Effector memory CD4-positive, alpha-beta T cell (primary cell): ENCODE results near the gene WDR70.
"Not testable (repeated sequence)": the region's sequence is repeated elsewhere in the genome, so short reads cannot be mapped to it uniquely, and the experiment has no call there.

ENCODE experiments used
- DNase-seq, 3 donors: peaks; one replicate each; pipeline ENCODE4 v3.0.0-alpha.2; 2020
- H3K27ac ChIP-seq: 2 replicates; pipeline ENCODE4 v1.7.0; 2013; ENCODE audit warnings: mild to moderate bottlenecking, low read length, moderate library complexity; ENCODE audit not compliant: insufficient read depth, poor library complexity, severe bottlenecking
- H3K27me3 ChIP-seq: replicated peaks from 2 replicates; pipeline ENCODE4 v1.7.0; 2013; ENCODE audit warnings: mild to moderate bottlenecking, low read length; ENCODE audit not compliant: insufficient read depth, control insufficient read depth, poor library complexity, severe bottlenecking
- H3K36me3 ChIP-seq: 2 replicates; pipeline ENCODE4 v1.7.0; 2013; ENCODE audit warnings: mild to moderate bottlenecking, low read length, moderate library complexity; ENCODE audit not compliant: control insufficient read depth, insufficient read depth
- H3K4me1 ChIP-seq: 2 replicates; pipeline ENCODE4 v1.7.0; 2013; ENCODE audit warnings: low read length, mild to moderate bottlenecking; ENCODE audit not compliant: control insufficient read depth, insufficient read depth, poor library complexity, severe bottlenecking
- H3K4me3 ChIP-seq: 2 replicates; pipeline ENCODE4 v1.7.0; 2013; ENCODE audit warnings: low read length, low read depth, mild to moderate bottlenecking; ENCODE audit not compliant: insufficient read depth, poor library complexity, severe bottlenecking
- H3K9me3 ChIP-seq: 2 replicates; pipeline ENCODE4 v1.7.0; 2013; ENCODE audit warnings: mild to moderate bottlenecking, low read length, moderate library complexity; ENCODE audit not compliant: control insufficient read depth

The WDR70 gene

DNA sequence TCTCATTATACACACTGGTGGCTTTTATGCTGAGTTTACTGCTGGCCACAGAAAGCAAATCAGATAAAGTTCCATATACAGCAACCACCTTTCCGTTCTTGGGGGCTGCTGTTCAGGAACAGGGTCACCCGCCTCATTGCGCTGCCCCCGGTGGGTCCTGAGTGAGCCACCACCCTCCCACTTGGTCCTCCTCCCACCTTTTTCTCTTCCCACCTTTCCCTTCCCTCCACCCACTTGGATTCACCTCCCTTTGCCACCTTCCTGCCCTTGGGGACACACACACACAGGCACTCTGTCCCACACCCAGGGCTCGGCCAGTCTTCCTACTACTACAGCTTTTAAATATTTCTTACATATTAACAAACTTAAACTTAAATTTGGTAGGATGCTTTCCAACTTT, 127.6 kb downstream of the WDR70 start:
- no peak overlapping the region for H3K4me3 ChIP-seq
- H3K36me3 ChIP-seq = no peaks in the 10 kb centered on the region
- no peaks in the 10 kb centered on the region for H3K9me3 ChIP-seq
- DNase-seq = no peak
- no peak overlapping the region for H3K27ac ChIP-seq
- no peaks in the 10 kb centered on the region for H3K4me1 ChIP-seq
- H3K27me3 ChIP-seq = no peaks in the 10 kb centered on the region

- no peak for DNase-seq
- H3K9me3 ChIP-seq = no peaks in the 10 kb centered on the region
These were observed 132.5 kb downstream of the WDR70 start for GRCh38 chr5:37511646-37512045.

GRCh38 chr5:37514946-37515345, 135.8 kb downstream of the WDR70 start:
- Histone ChIP-seq H3K9me3 (no peaks in the 10 kb centered on the region), H3K27ac (no peak overlapping the region), H3K4me3 (no peak overlapping the region), H3K4me1 (no peaks in the 10 kb centered on the region), H3K36me3 (peaks cover 10% of the 10 kb centered on the region), H3K27me3 (no peaks in the 10 kb centered on the region)
- DNase-seq = no peak

More at GRCh38 chr5:37511646-37512045, 132.5 kb downstream of the WDR70 start:
- H3K27me3 ChIP-seq = no peaks in the 10 kb centered on the region
- no peak overlapping the region for H3K4me3 ChIP-seq
- H3K27ac ChIP-seq = no peak overlapping the region
- no peaks in the 10 kb centered on the region for H3K4me1 ChIP-seq
- no peaks in the 10 kb centered on the region for H3K36me3 ChIP-seq

GRCh38 chr5:37517686-37518085, 138.6 kb downstream of the WDR70 start:
- Histone ChIP-seq H3K36me3 (peaks cover 10% of the 10 kb centered on the region), H3K27me3 (no peaks in the 10 kb centered on the region), H3K27ac (no peak overlapping the region), H3K4me3 (no peak overlapping the region), H3K4me1 (no peaks in the 10 kb centered on the region), H3K9me3 (no peaks in the 10 kb centered on the region)
- no peak for DNase-seq

- not testable (repeated sequence) for H3K4me1 ChIP-seq, DNase-seq, H3K9me3 ChIP-seq, H3K36me3 ChIP-seq, H3K27me3 ChIP-seq, H3K27ac ChIP-seq, H3K4me3 ChIP-seq
These were observed 139.2 kb downstream of the WDR70 start for GRCh38 chr5:37518356-37518755.

GRCh38 chr5:37519304-37519703, 140.2 kb downstream of the WDR70 start:
- Histone ChIP-seq H3K4me1 (no peaks in the 10 kb centered on the region), H3K27me3 (no peaks in the 10 kb centered on the region), H3K27ac (no peak overlapping the region), H3K4me3 (no peak overlapping the region), H3K36me3 (peaks cover 10% of the 10 kb centered on the region), H3K9me3 (no peaks in the 10 kb centered on the region)
- no peak for DNase-seq

DNA sequence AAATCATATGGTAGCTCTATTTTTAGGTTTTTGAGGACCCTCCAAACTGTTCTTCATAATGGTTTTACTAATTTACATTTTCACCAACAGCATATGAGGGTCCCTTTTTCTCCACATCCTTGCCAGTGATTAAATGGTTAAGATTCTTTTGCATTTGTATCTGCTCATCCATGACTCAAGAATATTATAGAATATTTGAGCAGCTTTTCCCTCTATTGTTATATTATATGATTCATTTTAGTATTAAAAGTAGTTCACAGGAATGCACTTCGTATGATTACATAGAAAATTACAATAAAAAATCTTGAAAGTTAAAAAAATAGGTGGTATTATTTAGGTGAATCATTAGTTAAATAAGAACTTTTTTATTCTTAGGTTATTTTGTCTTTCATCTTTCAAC, 140.7 kb downstream of the WDR70 start:
- H3K36me3 ChIP-seq = peaks cover 10% of the 10 kb centered on the region
- DNase-seq = no peak
- no peaks in the 10 kb centered on the region for H3K9me3 ChIP-seq
- H3K27ac ChIP-seq = no peak overlapping the region
- H3K27me3 ChIP-seq = no peaks in the 10 kb centered on the region
- H3K4me1 ChIP-seq = no peaks in the 10 kb centered on the region
- no peak overlapping the region for H3K4me3 ChIP-seq

DNA sequence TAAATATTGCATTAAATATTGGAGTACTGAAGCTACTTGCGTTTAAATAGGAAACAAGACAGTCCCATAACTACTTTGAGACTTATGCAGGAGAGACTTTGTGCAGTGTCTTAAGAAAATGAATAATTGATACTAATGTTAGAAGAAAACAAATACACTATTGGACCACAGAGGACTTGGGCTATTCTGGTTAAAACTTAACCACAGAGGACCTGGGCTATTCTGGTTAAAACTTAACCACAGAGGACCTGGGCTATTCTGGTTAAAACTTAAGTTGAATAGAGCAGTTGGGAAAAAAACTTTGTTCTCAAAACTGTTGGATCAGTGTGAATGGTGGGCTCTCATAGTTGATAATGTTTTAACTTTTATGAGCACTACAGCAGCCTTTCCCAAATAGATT, 141.7 kb downstream of the WDR70 start:
- Histone ChIP-seq H3K27me3 (no peaks in the 10 kb centered on the region), H3K36me3 (peaks cover 10% of the 10 kb centered on the region), H3K4me1 (no peaks in the 10 kb centered on the region), H3K4me3 (no peak overlapping the region), H3K27ac (no peak overlapping the region), H3K9me3 (no peaks in the 10 kb centered on the region)
- no peak for DNase-seq

- Histone ChIP-seq H3K36me3 (no peaks in the 10 kb centered on the region), H3K27me3 (no peaks in the 10 kb centered on the region), H3K27ac (no peak overlapping the region), H3K4me1 (no peaks in the 10 kb centered on the region), H3K9me3 (no peaks in the 10 kb centered on the region), H3K4me3 (no peak overlapping the region)
- DNase-seq = no peak
These were observed 154.0 kb downstream of the WDR70 start for GRCh38 chr5:37532976-37533740.

DNA sequence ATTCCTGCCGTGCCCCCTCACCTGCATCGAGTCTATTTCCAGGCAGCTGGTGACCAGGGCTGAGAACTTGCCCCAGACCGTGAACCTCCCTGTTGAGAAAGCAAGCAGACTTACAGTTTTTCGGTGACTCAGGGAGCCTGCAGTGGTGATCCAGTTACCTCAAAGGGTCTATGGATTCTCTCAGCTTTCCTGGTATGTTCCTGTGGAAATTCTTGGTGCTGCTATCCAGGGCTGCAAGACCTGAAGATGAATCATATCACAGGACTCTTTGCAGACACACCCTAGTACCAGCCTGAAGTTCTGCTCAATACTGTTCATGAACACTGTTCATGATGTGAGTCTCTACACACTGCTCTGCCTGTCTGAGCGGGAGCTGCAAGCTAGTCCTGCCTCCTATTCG, 154.7 kb downstream of the WDR70 start:
- Histone ChIP-seq H3K27me3 (no peaks in the 10 kb centered on the region), H3K4me1 (no peaks in the 10 kb centered on the region), H3K9me3 (no peaks in the 10 kb centered on the region), H3K4me3 (no peak overlapping the region), H3K36me3 (no peaks in the 10 kb centered on the region), H3K27ac (no peak overlapping the region)
- DNase-seq = no peak
